ENCODE data around the gene UBXN2A. TPM values are rescaled to one million over a fixed set of nuclear protein-coding genes. Genes with fewer than 3 reads are reported as not detected.

UBXN2A gene
- total RNA-seq, 2 experiments from 2014 or later: 7.6 to 7.7 TPM

Other genes with a start within 250 kb of the UBXN2A start
- 10 to 100 TPM; 12.9 to 15.4 TPM for gene ATAD2B, start 13.3 kb upstream of the UBXN2A start, total RNA-seq
- gene MFSD2B, start 69.6 kb downstream of the UBXN2A start, total RNA-seq: under 1 TPM; 0.15 to 0.24 TPM
- gene WDCP, start 106.9 kb downstream of the UBXN2A start, total RNA-seq: 10 to 100 TPM; 17.6 to 21.1 TPM
- under 1 TPM in 1 of 2 experiments, not detected in 1; 0.35 TPM for gene FKBP1B, start 109.3 kb downstream of the UBXN2A start, total RNA-seq
- 100 to 1,000 TPM; 151 to 164 TPM for gene SF3B6, start 135.9 kb downstream of the UBXN2A start, total RNA-seq
- gene TP53I3, start 144.4 kb downstream of the UBXN2A start, total RNA-seq: under 1 TPM; 0.60 to 0.81 TPM
- gene PFN4, start 182.9 kb downstream of the UBXN2A start, total RNA-seq: under 1 TPM in 1 of 2 experiments, not detected in 1; 0.32 TPM
- 1 to 10 TPM; 3.6 to 4.1 TPM for gene FAM228B, start 183.0 kb downstream of the UBXN2A start, total RNA-seq
- under 1 TPM in 1 of 2 experiments, not detected in 1; 0.26 TPM for gene FAM228A, start 234.6 kb downstream of the UBXN2A start, total RNA-seq